GM23338 (cell line): ENCODE results near the gene TPP2. TPM values are rescaled to one million over a fixed set of nuclear protein-coding genes. Genes with fewer than 3 reads are reported as not detected.
A peak's percentile ranks its signal among the peaks of the same experiment; 100 is the strongest.

Experiments used
- ATAC-seq: fragments of 200-7000 bp; cut with Tn5 transposase; 3 replicates; pipeline ENCODE4 v1.9.1; 2020
- DNase-seq: peaks from one replicate; pipeline ENCODE4 v3.0.0-alpha.2; 2015; ENCODE audit warnings: low spot score
- H2AFZ ChIP-seq: fragments of 200-600 bp; sonication (generic); 2 replicates; pipeline ENCODE4 v1.8.0; 2016; ENCODE audit warnings: antibody characterized with exemption, mild to moderate bottlenecking, moderate library complexity
- H3F3A ChIP-seq: fragments of 200-600 bp; sonication (generic); replicated peaks from 2 replicates; pipeline ENCODE4 v1.8.0; 2017; ENCODE audit warnings: antibody characterized with exemption, mixed run types, low read depth
- H3K27ac ChIP-seq: fragments of 200-600 bp; sonication (generic); 2 replicates; pipeline ENCODE4 v1.6.1; 2016; ENCODE audit warnings: low read depth
- H3K27me3 ChIP-seq: fragments of 200-600 bp; sonication (generic); 2 replicates; pipeline ENCODE4 v1.8.0; 2016; ENCODE audit warnings: mild to moderate bottlenecking, mixed run types, moderate library complexity; ENCODE audit not compliant: insufficient read depth
- H3K36me3 ChIP-seq: fragments of 200-600 bp; sonication (generic); 2 replicates; pipeline ENCODE4 v1.8.0; 2016; ENCODE audit warnings: mild to moderate bottlenecking; ENCODE audit not compliant: insufficient read depth
- H3K4me1 ChIP-seq: fragments of 200-600 bp; sonication (generic); 2 replicates; pipeline ENCODE4 v1.8.0; 2016; ENCODE audit warnings: mild to moderate bottlenecking, moderate library complexity; ENCODE audit not compliant: insufficient read depth
- H3K4me2 ChIP-seq: fragments of 200-600 bp; sonication (generic); 2 replicates; pipeline ENCODE4 v1.7.1; 2017; ENCODE audit warnings: mixed run types
- H3K4me3 ChIP-seq: fragments of 200-600 bp; sonication (generic); 2 replicates; pipeline ENCODE4 v1.6.1; 2016; ENCODE audit warnings: mixed run types
- H3K79me2 ChIP-seq: fragments of 200-600 bp; sonication (generic); replicated peaks from 2 replicates; pipeline ENCODE4 v1.8.0; 2017; ENCODE audit warnings: mild to moderate bottlenecking; ENCODE audit not compliant: insufficient read depth
- H3K9me2 ChIP-seq: fragments of 200-600 bp; sonication (generic); 2 replicates; pipeline ENCODE4 v1.8.0; 2017; ENCODE audit not compliant: insufficient read depth
- H4K20me1 ChIP-seq: fragments of 200-600 bp; sonication (generic); replicated peaks from 2 replicates; pipeline ENCODE4 v1.8.0; 2017; ENCODE audit warnings: mild to moderate bottlenecking; ENCODE audit not compliant: insufficient read depth
- H3K27ac Mint-ChIP-seq: 2 replicates; pipeline ENCODE4 v1.8.0; 2020; ENCODE audit warnings: inconsistent platforms, mild to moderate bottlenecking, moderate library complexity, mixed read lengths
- H3K27me3 Mint-ChIP-seq: 3 replicates; pipeline ENCODE4 v1.8.0; 2022; ENCODE audit warnings: low read depth, mild to moderate bottlenecking, moderate library complexity, mixed read lengths, inconsistent platforms; ENCODE audit not compliant: insufficient read depth, poor library complexity
- H3K36me3 Mint-ChIP-seq: 3 replicates; pipeline ENCODE4 v1.8.0; 2021; ENCODE audit warnings: low read depth, mild to moderate bottlenecking, inconsistent platforms, moderate library complexity, mixed read lengths
- H3K4me1 Mint-ChIP-seq: 3 replicates; pipeline ENCODE4 v1.8.0; 2020; ENCODE audit warnings: mild to moderate bottlenecking, inconsistent platforms, mixed read lengths
- H3K4me3 Mint-ChIP-seq: 3 replicates; pipeline ENCODE4 v1.8.0; 2021; ENCODE audit warnings: moderate library complexity, mild to moderate bottlenecking, inconsistent platforms, mixed read lengths
- H3K9me3 Mint-ChIP-seq: 3 replicates; pipeline ENCODE4 v1.8.0; 2020; ENCODE audit warnings: moderate library complexity, mild to moderate bottlenecking, inconsistent platforms, mixed read lengths
- EZH2 ChIP-seq: fragments of 200-600 bp; sonication (generic); IDR thresholded peaks from one replicate; pipeline ENCODE4 v1.8.0; 2017; ENCODE audit warnings: antibody characterized with exemption, mild to moderate bottlenecking, low read depth; ENCODE audit not compliant: unreplicated experiment
- POLR2AphosphoS5 ChIP-seq: IDR thresholded peaks from 2 replicates; pipeline ENCODE4 v1.6.1; 2016; ENCODE audit warnings: antibody characterized with exemption, low read depth
- STAT1 ChIP-seq: IDR thresholded peaks from one replicate; pipeline ENCODE4 v1.6.1; 2016; ENCODE audit warnings: antibody characterized with exemption; ENCODE audit not compliant: unreplicated experiment
- ZNF114 ChIP-seq: fragments of 250-450 bp; sonication (Bioruptor Pico); IDR thresholded peaks from 2 replicates; pipeline ENCODE4 v1.5.0; 2020; ENCODE audit warnings: mild to moderate bottlenecking, moderate library complexity
- ZNF331 ChIP-seq: fragments of 250-450 bp; sonication (Bioruptor Pico); IDR thresholded peaks from 2 replicates; pipeline ENCODE4 v1.5.0; 2020; ENCODE audit warnings: low read depth, mild to moderate bottlenecking, moderate library complexity
- polyA plus RNA-seq: library from polyadenylated mRNA; unstranded; fragments of >200 nt; fragmentation: Nextera tagmentation; extraction: Ambion mirVana; gene quantifications from 2 replicates; pipeline ENCODE4 v1.2.1, GENCODE V29; 2016
- total RNA-seq: library from RNA; depleted of rRNA; stranded (reverse); fragments of >200 nt; shearing (Covaris generic); gene quantifications from 2 replicates; pipeline ENCODE4 v1.2.3, GENCODE V29; 2014
- TF ChIP-seq, protein P1 (sequence below): fragments of 250-450 bp; sonication (Bioruptor Pico); IDR thresholded peaks from 2 replicates; pipeline ENCODE4 v1.5.0; 2020; ENCODE audit warnings: mild to moderate bottlenecking, moderate library complexity
- TF ChIP-seq, protein P2 (sequence below): IDR thresholded peaks from one replicate; pipeline ENCODE4 v1.6.1; 2018; ENCODE audit warnings: antibody characterized with exemption; ENCODE audit not compliant: unreplicated experiment

Gene TPP2
- total and polyA plus RNA-seq, 2 experiments from 2014 or later: 56.6 to 111 TPM

DNA sequence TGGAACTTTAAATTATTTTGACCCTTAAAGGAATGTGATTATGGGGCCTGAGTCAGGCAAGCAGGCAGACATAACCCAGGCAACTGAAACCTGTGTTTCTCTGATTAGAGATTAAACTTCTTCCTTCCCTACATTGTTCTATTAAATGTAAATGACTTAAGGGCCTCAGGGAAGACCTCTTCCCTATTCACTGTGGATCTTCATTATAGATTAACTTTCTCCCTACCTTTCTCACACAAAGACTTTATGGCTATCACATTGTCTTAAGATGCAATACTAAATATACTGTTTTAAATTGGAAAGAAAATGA is 106.9 kb downstream of the TPP2 start:
- Histone ChIP-seq H2AFZ (peak overlapping the region; percentile 94; the same call in 1 of the 2 replicates), H3K27ac (no peak overlapping the region), H3K4me2 (no peak overlapping the region), H3F3A (no peaks in the 10 kb centered on the region), H3K79me2 (no peaks in the 10 kb centered on the region), H4K20me1 (no peaks in the 10 kb centered on the region), H3K9me2 (no peaks in the 10 kb centered on the region), H3K36me3 (no peaks in the 10 kb centered on the region), H3K4me1 (no peaks in the 10 kb centered on the region; the same call in 1 of the 2 replicates), H3K27me3 (no peaks in the 10 kb centered on the region), H3K4me3 (no peak overlapping the region)
- ATAC-seq (no peak), DNase-seq (no peak)
- H3K9me3 Mint-ChIP-seq: no peaks in the 10 kb centered on the region
- no peak overlapping the region for H3K4me3 Mint-ChIP-seq
- no peaks in the 10 kb centered on the region for H3K27me3 Mint-ChIP-seq
- H3K27ac Mint-ChIP-seq: no peak overlapping the region
- no peak for TF ChIP-seq EZH2
- no peak for TF ChIP-seq ZNF331 (CRISPR knock-in tag)
- TF ChIP-seq STAT1: no peak
- TF ChIP-seq POLR2AphosphoS5: no peak
- TF ChIP-seq, protein P1, sequence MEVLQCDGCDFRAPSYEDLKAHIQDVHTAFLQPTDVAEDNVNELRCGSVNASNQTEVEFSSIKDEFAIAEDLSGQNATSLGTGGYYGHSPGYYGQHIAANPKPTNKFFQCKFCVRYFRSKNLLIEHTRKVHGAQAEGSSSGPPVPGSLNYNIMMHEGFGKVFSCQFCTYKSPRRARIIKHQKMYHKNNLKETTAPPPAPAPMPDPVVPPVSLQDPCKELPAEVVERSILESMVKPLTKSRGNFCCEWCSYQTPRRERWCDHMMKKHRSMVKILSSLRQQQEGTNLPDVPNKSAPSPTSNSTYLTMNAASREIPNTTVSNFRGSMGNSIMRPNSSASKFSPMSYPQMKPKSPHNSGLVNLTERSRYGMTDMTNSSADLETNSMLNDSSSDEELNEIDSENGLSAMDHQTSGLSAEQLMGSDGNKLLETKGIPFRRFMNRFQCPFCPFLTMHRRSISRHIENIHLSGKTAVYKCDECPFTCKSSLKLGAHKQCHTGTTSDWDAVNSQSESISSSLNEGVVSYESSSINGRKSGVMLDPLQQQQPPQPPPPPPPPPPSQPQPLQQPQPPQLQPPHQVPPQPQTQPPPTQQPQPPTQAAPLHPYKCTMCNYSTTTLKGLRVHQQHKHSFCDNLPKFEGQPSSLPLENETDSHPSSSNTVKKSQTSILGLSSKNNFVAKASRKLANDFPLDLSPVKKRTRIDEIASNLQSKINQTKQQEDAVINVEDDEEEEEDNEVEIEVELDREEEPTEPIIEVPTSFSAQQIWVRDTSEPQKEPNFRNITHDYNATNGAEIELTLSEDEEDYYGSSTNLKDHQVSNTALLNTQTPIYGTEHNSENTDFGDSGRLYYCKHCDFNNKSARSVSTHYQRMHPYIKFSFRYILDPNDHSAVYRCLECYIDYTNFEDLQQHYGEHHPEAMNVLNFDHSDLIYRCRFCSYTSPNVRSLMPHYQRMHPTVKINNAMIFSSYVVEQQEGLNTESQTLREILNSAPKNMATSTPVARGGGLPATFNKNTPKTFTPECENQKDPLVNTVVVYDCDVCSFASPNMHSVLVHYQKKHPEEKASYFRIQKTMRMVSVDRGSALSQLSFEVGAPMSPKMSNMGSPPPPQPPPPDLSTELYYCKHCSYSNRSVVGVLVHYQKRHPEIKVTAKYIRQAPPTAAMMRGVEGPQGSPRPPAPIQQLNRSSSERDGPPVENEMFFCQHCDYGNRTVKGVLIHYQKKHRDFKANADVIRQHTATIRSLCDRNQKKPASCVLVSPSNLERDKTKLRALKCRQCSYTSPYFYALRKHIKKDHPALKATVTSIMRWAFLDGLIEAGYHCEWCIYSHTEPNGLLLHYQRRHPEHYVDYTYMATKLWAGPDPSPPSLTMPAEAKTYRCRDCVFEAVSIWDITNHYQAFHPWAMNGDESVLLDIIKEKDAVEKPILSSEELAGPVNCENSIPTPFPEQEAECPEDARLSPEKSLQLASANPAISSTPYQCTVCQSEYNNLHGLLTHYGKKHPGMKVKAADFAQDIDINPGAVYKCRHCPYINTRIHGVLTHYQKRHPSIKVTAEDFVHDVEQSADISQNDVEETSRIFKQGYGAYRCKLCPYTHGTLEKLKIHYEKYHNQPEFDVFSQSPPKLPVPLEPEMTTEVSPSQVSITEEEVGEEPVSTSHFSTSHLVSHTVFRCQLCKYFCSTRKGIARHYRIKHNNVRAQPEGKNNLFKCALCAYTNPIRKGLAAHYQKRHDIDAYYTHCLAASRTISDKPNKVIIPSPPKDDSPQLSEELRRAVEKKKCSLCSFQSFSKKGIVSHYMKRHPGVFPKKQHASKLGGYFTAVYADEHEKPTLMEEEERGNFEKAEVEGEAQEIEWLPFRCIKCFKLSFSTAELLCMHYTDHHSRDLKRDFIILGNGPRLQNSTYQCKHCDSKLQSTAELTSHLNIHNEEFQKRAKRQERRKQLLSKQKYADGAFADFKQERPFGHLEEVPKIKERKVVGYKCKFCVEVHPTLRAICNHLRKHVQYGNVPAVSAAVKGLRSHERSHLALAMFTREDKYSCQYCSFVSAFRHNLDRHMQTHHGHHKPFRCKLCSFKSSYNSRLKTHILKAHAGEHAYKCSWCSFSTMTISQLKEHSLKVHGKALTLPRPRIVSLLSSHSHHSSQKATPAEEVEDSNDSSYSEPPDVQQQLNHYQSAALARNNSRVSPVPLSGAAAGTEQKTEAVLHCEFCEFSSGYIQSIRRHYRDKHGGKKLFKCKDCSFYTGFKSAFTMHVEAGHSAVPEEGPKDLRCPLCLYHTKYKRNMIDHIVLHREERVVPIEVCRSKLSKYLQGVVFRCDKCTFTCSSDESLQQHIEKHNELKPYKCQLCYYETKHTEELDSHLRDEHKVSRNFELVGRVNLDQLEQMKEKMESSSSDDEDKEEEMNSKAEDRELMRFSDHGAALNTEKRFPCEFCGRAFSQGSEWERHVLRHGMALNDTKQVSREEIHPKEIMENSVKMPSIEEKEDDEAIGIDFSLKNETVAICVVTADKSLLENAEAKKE: no peak
- H3K4me1 Mint-ChIP-seq: peaks cover 4% of the 10 kb centered on the region; the same call in 2 of the 3 replicates
- no peaks in the 10 kb centered on the region for H3K36me3 Mint-ChIP-seq

DNA sequence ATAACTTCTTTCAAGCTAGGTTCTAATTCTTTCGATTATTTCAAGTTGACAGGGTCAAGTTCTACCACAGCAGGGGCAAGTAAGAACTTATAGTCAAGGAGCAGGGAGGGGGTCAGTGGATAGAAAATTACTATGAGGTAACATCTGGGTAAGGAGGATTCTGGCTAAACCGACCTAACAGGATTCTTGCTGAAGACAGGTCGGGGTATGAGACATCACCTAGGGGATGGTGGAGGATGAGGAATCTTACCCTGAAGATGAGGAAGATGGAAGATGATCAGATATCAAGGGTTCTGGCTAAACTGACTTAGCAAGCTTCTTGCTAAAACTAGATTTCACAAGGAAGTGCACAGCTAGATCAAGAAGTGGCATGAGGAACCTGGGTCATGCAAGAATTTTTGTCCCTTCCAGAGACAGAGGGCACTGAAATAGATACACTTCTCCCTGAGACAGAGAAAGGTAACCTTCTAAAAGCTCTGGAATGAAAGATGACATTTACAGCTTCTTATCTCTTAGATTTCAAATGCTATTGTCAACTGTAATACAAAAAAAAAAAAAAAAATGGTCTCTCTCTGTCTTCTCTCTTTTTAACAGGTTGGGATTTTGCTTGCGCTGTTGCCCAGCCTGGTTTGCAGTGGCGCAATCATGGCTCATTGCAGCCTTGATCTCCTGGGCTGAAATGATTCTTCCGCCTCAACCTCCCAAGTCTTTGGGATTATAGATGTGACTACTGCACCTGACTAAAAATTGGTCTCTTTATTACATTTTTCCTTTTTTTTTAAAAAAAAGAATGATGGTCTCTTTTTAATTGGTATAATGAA is 107.7 kb downstream of the TPP2 start:
- no peaks in the 10 kb centered on the region for H3K79me2 ChIP-seq
- H3K36me3 ChIP-seq: no peaks in the 10 kb centered on the region
- H3K27me3 Mint-ChIP-seq: no peaks in the 10 kb centered on the region
- H3K27me3 ChIP-seq: no peaks in the 10 kb centered on the region
- H3K4me2 ChIP-seq: no peak overlapping the region
- no peak overlapping the region for H2AFZ ChIP-seq
- no peaks in the 10 kb centered on the region for H3K36me3 Mint-ChIP-seq
- no peaks in the 10 kb centered on the region for H3K9me2 ChIP-seq
- no peaks in the 10 kb centered on the region; the same call in 1 of the 2 replicates for H3K4me1 ChIP-seq
- ATAC-seq: no peak
- H3K4me1 Mint-ChIP-seq: peaks cover 4% of the 10 kb centered on the region; the same call in 2 of the 3 replicates
- no peak overlapping the region for H3K27ac Mint-ChIP-seq
- no peak overlapping the region for H3K27ac ChIP-seq
- DNase-seq: no peak
- H3K4me3 ChIP-seq: no peak overlapping the region
- no peak overlapping the region for H3K4me3 Mint-ChIP-seq
- H3F3A ChIP-seq: no peaks in the 10 kb centered on the region
- H3K9me3 Mint-ChIP-seq: no peaks in the 10 kb centered on the region
- H4K20me1 ChIP-seq: no peaks in the 10 kb centered on the region
- TF ChIP-seq, protein P2, sequence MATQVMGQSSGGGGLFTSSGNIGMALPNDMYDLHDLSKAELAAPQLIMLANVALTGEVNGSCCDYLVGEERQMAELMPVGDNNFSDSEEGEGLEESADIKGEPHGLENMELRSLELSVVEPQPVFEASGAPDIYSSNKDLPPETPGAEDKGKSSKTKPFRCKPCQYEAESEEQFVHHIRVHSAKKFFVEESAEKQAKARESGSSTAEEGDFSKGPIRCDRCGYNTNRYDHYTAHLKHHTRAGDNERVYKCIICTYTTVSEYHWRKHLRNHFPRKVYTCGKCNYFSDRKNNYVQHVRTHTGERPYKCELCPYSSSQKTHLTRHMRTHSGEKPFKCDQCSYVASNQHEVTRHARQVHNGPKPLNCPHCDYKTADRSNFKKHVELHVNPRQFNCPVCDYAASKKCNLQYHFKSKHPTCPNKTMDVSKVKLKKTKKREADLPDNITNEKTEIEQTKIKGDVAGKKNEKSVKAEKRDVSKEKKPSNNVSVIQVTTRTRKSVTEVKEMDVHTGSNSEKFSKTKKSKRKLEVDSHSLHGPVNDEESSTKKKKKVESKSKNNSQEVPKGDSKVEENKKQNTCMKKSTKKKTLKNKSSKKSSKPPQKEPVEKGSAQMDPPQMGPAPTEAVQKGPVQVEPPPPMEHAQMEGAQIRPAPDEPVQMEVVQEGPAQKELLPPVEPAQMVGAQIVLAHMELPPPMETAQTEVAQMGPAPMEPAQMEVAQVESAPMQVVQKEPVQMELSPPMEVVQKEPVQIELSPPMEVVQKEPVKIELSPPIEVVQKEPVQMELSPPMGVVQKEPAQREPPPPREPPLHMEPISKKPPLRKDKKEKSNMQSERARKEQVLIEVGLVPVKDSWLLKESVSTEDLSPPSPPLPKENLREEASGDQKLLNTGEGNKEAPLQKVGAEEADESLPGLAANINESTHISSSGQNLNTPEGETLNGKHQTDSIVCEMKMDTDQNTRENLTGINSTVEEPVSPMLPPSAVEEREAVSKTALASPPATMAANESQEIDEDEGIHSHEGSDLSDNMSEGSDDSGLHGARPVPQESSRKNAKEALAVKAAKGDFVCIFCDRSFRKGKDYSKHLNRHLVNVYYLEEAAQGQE: no peak
- no peak for TF ChIP-seq EZH2
- TF ChIP-seq ZNF114 (CRISPR knock-in tag): no peak
